ENCODE results near the gene RTBDN. TPM values are rescaled to one million over a fixed set of nuclear protein-coding genes. Genes with fewer than 3 reads are reported as not detected.
A peak's percentile ranks its signal among the peaks of the same experiment; 100 is the strongest.

The RTBDN gene
- total RNA-seq, 2 donors from 2014 or later, result not detected

- Mint-ChIP-seq H3K27ac (peak overlapping the region; percentile 94), H3K4me3 (peak overlapping the region; percentile 97), H3K9me3 (no peaks in the 10 kb centered on the region), H3K27me3 (no peaks in the 10 kb centered on the region), H3K36me3 (ENCODE audit: low read depth) (peaks cover 76% of the 10 kb centered on the region), H3K4me1 (peaks cover 17% of the 10 kb centered on the region)
- no peak for ATAC-seq (replicated peaks)
These were observed 39.4 kb downstream of the RTBDN start for GRCh38 chr19:12794971-12795381.

- Mint-ChIP-seq H3K27me3 (no peaks in the 10 kb centered on the region), H3K4me1 (peaks cover 17% of the 10 kb centered on the region), H3K4me3 (peak overlapping the region; percentile 97), H3K36me3 (ENCODE audit: low read depth) (peaks cover 71% of the 10 kb centered on the region), H3K9me3 (no peaks in the 10 kb centered on the region), H3K27ac (peak overlapping the region; percentile 94)
- ATAC-seq (replicated peaks), result no peak
These were observed 40.0 kb downstream of the RTBDN start for GRCh38 chr19:12794196-12794941.

GRCh38 chr19:12793290-12794195 lies 40.8 kb downstream of the RTBDN start:
- no peaks in the 10 kb centered on the region for H3K27me3 Mint-ChIP-seq
- H3K4me1 Mint-ChIP-seq, result peaks cover 17% of the 10 kb centered on the region
- peak overlapping the region; percentile 98 for H3K27ac Mint-ChIP-seq
- H3K4me3 Mint-ChIP-seq, result peak overlapping the region; percentile 97
- no peaks in the 10 kb centered on the region for H3K9me3 Mint-ChIP-seq
- peak; percentile 40 for ATAC-seq (replicated peaks)
- H3K36me3 Mint-ChIP-seq (ENCODE audit: low read depth), result peaks cover 70% of the 10 kb centered on the region

GRCh38 chr19:12792853-12793289 lies 41.5 kb downstream of the RTBDN start:
- Mint-ChIP-seq H3K27ac (peak overlapping the region; percentile 98), H3K4me1 (peaks cover 17% of the 10 kb centered on the region)

GRCh38 chr19:12792051-12792852 lies 42.1 kb downstream of the RTBDN start:
- H3K27me3 Mint-ChIP-seq, result no peaks in the 10 kb centered on the region
- peaks cover 61% of the 10 kb centered on the region for H3K36me3 Mint-ChIP-seq (ENCODE audit: low read depth)
- H3K4me1 Mint-ChIP-seq, result peaks cover 17% of the 10 kb centered on the region
- H3K9me3 Mint-ChIP-seq, result no peaks in the 10 kb centered on the region
- H3K4me3 Mint-ChIP-seq, result peak overlapping the region; percentile 97
- no peak for ATAC-seq (replicated peaks)
- H3K27ac Mint-ChIP-seq, result peak overlapping the region; percentile 98

More at GRCh38 chr19:12792853-12793289, 41.5 kb downstream of the RTBDN start:
- H3K27me3 Mint-ChIP-seq, result no peaks in the 10 kb centered on the region
- no peaks in the 10 kb centered on the region for H3K9me3 Mint-ChIP-seq
- ATAC-seq (replicated peaks), result no peak
- peaks cover 67% of the 10 kb centered on the region for H3K36me3 Mint-ChIP-seq (ENCODE audit: low read depth)
- peak overlapping the region; percentile 97 for H3K4me3 Mint-ChIP-seq

- Mint-ChIP-seq H3K27ac (peak within 1 kb of the TSS; percentile 98), H3K27me3 (no peaks in the 10 kb centered on the region), H3K4me3 (peak within 1 kb of the TSS; percentile 97), H3K9me3 (no peaks in the 10 kb centered on the region), H3K36me3 (ENCODE audit: low read depth) (peaks cover 54% of the 10 kb centered on the region), H3K4me1 (peaks cover 15% of the 10 kb centered on the region)
- peak; percentile 47 for ATAC-seq (replicated peaks)
These were observed 42.9 kb downstream of the RTBDN start, which contains the start of gene JUNB for GRCh38 chr19:12791345-12792050. JUNB (plus strand) TSS chr19:12791486; CDS start chr19:12791772, 286 bp downstream.

- Mint-ChIP-seq H3K4me3 (peak overlapping the region; percentile 97), H3K36me3 (ENCODE audit: low read depth) (peaks cover 50% of the 10 kb centered on the region), H3K27ac (peak overlapping the region; percentile 98), H3K4me1 (peaks cover 8% of the 10 kb centered on the region), H3K9me3 (no peaks in the 10 kb centered on the region), H3K27me3 (no peaks in the 10 kb centered on the region)
- ATAC-seq (replicated peaks), result no peak
These were observed 43.6 kb downstream of the RTBDN start for GRCh38 chr19:12790628-12791344.

GRCh38 chr19:12789904-12790619 lies 44.3 kb downstream of the RTBDN start:
- ATAC-seq (replicated peaks), result peak; percentile 62
- H3K4me1 Mint-ChIP-seq, result peaks cover 5% of the 10 kb centered on the region
- peaks cover 50% of the 10 kb centered on the region for H3K36me3 Mint-ChIP-seq (ENCODE audit: low read depth)
- H3K27me3 Mint-ChIP-seq, result no peaks in the 10 kb centered on the region
- H3K27ac Mint-ChIP-seq, result peak overlapping the region; percentile 98
- no peaks in the 10 kb centered on the region for H3K9me3 Mint-ChIP-seq
- peak overlapping the region; percentile 97 for H3K4me3 Mint-ChIP-seq

- Mint-ChIP-seq H3K4me1 (peaks cover 2% of the 10 kb centered on the region), H3K27ac (peak overlapping the region; percentile 96), H3K27me3 (no peaks in the 10 kb centered on the region), H3K9me3 (no peaks in the 10 kb centered on the region), H3K36me3 (ENCODE audit: low read depth) (peaks cover 44% of the 10 kb centered on the region), H3K4me3 (peak overlapping the region; percentile 97)
- no peak for ATAC-seq (replicated peaks)
These were observed 45.1 kb downstream of the RTBDN start for GRCh38 chr19:12789098-12789903.

- ATAC-seq (replicated peaks), result no peak
- Mint-ChIP-seq H3K27me3 (no peaks in the 10 kb centered on the region), H3K4me3 (peak overlapping the region; percentile 97), H3K36me3 (ENCODE audit: low read depth) (peaks cover 40% of the 10 kb centered on the region), H3K27ac (peak overlapping the region; percentile 96), H3K4me1 (no peaks in the 10 kb centered on the region), H3K9me3 (no peaks in the 10 kb centered on the region)
These were observed 45.7 kb downstream of the RTBDN start for GRCh38 chr19:12788682-12789097.

GRCh38 chr19:12788042-12788681 lies 46.2 kb downstream of the RTBDN start:
- H3K4me1 Mint-ChIP-seq, result no peaks in the 10 kb centered on the region
- peaks cover 36% of the 10 kb centered on the region for H3K36me3 Mint-ChIP-seq (ENCODE audit: low read depth)
- H3K27me3 Mint-ChIP-seq, result no peaks in the 10 kb centered on the region
- peak overlapping the region; percentile 96 for H3K27ac Mint-ChIP-seq
- H3K4me3 Mint-ChIP-seq, result peak overlapping the region; percentile 97
- ATAC-seq (replicated peaks), result no peak
- no peaks in the 10 kb centered on the region for H3K9me3 Mint-ChIP-seq
